HG03565 (cell line): ENCODE data around the gene STX16.
"Not testable (repeated sequence)": the region's sequence is repeated elsewhere in the genome, so short reads cannot be mapped to it uniquely, and the experiment has no call there.

Experiments
- ATAC-seq: cut with Tn5 transposase; IDR thresholded peaks from one replicate; pipeline ENCODE4 v1.9.1; 2021; ENCODE audit warnings: mild to moderate bottlenecking, moderate library complexity; ENCODE audit not compliant: unreplicated experiment

STX16 gene

DNA sequence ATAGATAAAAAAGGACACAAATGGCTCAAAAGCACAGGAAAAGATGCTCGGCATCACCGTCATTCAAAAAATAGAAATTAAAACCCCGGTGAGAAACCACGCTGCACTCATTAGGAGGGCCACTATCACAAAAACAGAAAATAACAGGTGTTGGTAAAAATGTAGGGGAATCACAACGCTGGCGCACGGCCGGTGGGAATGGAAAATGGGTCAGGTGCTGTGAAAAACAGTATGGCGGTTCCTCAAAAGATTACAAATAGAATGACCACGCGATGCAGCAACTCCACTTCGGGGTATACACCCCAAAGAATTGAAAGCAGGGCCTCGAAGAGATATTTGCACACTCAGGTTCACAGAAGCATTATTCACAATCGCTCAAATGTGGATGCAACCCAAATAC lies 69.8 kb downstream of the STX16 start:
- no peak for ATAC-seq

DNA sequence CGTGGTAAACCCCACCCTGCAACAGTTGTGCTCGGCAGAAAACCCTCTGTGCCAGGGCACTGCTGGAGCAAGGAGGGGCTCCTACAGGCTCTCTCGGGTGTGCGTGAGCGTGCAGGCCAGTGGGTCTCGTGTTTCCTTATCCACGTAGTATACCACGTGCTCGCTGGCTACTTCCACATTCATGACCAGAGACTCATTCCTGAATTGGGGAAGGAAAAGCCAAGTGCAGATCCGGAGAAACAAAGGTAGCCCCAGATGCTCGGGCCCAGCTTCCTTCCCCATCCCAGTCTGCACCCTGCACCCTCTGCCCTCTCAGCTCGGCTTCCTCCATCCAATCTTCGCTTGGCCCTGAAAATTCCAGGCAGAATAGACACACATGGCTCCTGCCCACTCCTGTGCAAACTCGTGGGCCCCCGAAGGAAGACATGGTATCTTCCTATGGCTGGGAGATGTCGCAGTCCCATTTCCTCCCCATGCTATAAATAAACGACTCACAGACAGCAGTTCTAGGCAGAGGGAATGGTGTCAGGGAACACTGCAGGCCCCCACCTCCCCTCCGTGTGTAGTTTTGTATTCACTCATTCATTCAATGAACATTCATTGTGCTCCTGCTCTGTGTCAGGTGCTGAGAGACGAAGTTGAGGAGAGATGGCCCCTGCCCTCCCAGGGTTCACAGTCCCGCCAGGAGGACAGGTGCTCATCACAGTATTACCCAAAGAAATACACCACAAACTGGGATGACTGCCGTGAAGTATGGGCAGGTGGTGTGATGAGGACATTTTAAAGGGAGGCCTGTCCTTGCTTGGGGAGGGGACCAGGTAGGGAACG lies 71.1 kb downstream of the STX16 start:
- ATAC-seq = no peak

DNA sequence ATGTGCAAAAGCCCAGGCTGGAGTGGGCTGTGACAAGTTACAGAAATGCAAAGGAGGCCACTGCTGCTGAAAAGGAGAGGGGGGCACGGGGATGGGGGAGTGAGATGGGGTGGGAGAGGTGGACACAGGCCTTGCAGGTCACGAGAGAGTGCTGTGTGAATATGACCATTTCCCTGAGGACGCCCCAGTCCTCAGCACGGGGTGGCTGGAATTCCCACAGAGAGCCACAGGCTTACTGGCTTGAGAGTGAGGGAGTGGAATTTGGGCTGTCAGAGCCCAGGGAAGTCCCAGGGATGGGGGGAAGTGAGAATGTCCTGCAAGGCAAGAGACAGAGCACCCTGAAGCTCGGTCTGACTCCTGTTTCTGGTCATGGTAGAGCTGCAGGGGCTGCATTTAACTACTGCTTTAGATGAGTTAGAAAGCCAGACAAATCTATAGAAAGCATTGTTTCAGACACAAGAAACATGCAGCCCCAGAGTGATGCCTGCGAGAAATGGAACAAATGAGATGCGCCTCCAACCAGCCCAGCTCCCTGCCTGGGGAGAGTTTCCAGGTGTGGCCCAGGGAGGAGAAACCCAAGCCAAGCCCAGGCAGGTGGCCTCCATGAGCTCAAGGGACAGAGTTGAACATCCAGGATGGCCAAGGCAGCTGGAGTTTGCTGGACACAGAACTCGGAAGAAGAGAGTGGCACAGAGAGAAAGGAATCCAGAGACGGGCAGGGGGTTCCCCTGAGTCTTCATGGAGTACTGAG lies 72.0 kb downstream of the STX16 start:
- ATAC-seq = no peak

DNA sequence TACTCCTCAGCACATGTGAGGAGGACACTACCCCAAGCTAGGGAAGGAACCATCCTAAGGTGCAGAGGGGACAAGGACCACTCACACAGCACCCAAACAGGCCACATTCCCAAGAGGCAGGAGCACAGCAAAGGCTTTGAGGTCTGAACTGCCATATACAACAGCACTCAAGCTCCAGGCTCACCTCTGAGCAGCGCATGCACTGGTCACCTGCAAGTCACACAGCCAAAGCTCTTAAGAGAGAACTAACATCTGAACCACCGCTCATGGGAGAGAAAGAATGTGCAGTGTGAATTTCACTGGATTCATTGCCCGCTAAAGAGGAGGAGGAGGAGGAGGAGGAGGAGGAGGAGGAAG lies 72.5 kb downstream of the STX16 start:
- ATAC-seq = no peak

DNA sequence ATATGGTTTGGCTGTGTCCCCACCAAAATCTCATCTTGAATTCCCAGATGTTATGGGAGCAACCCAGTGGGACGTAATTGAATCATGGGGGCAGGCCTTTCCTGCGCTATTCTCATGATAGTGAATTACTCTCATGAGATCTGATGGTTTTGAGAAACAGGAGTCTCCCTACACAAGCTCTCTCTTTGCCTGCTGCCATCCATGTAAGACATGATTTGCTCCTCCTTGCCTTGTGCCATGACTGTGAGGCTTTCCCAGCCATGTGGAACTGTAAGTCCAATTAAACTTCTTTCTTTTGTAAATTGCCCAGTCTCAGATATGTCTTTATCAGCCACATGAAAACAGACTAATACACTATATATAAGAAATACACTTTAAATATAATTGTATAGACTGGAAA lies 75.1 kb downstream of the STX16 start:
- ATAC-seq = not testable (repeated sequence)
